OCI-LY1 (cell line): ENCODE measurements around the gene ADAMTS15.

Experiments
- H2AFZ ChIP-seq: fragments of 200-600 bp; sonication (generic), shearing (Covaris generic); 2 replicates; pipeline ENCODE4 v1.6.0; 2014; ENCODE audit warnings: antibody characterized with exemption, mild to moderate bottlenecking, low read length
- H3F3A ChIP-seq: fragments of 200-600 bp; sonication (generic), shearing (Covaris generic); 2 replicates; pipeline ENCODE4 v1.6.0; 2014; ENCODE audit warnings: mild to moderate bottlenecking, antibody characterized with exemption, low read length, moderate library complexity; ENCODE audit not compliant: insufficient read depth
- H3K27ac ChIP-seq: fragments of 200-600 bp; sonication (generic); 2 replicates; pipeline ENCODE4 v1.5.1; 2014; ENCODE audit warnings: low read length, mixed run types, mild to moderate bottlenecking, low read depth; ENCODE audit not compliant: poor library complexity, severe bottlenecking
- H3K27me3 ChIP-seq: fragments of 200-600 bp; sonication (generic); 2 replicates; pipeline ENCODE4 v1.6.0; 2014; ENCODE audit warnings: antibody characterized with exemption, mild to moderate bottlenecking, low read length, moderate library complexity; ENCODE audit not compliant: insufficient read depth
- H3K36me3 ChIP-seq: fragments of 200-600 bp; sonication (generic); 2 replicates; pipeline ENCODE4 v1.6.1; 2014; ENCODE audit warnings: mild to moderate bottlenecking, antibody characterized with exemption, low read length, moderate library complexity, mixed read lengths; ENCODE audit not compliant: insufficient read depth
- H3K4me1 ChIP-seq: fragments of 200-600 bp; sonication (generic); 2 replicates; pipeline ENCODE4 v1.5.1; 2014; ENCODE audit warnings: mild to moderate bottlenecking, low read length, moderate library complexity; ENCODE audit not compliant: insufficient read depth, severe bottlenecking
- H3K4me2 ChIP-seq: fragments of 200-600 bp; sonication (generic), shearing (Covaris generic); 2 replicates; pipeline ENCODE4 v1.6.1; 2014; ENCODE audit warnings: low read length
- H3K4me3 ChIP-seq: fragments of 200-600 bp; sonication (generic); 2 replicates; pipeline ENCODE4 v1.5.1; 2014; ENCODE audit warnings: low read length, low read depth, mild to moderate bottlenecking, mixed read lengths; ENCODE audit not compliant: poor library complexity, severe bottlenecking
- H3K79me2 ChIP-seq: fragments of 200-600 bp; shearing (Covaris generic); 2 replicates; pipeline ENCODE4 v1.6.1; 2016; ENCODE audit warnings: mixed run types, low read length, mixed read lengths; ENCODE audit not compliant: insufficient read depth
- H3K9ac ChIP-seq: fragments of 200-600 bp; sonication (generic), shearing (Covaris generic); 2 replicates; pipeline ENCODE4 v1.6.1; 2014; ENCODE audit warnings: mild to moderate bottlenecking, low read length, mixed read lengths
- H3K9me2 ChIP-seq: fragments of 200-600 bp; sonication (generic), shearing (Covaris generic); 2 replicates; pipeline ENCODE4 v1.6.1; 2014; ENCODE audit warnings: low read depth, mild to moderate bottlenecking, low read length, mixed read lengths
- H3K9me3 ChIP-seq: fragments of 200-600 bp; shearing (Covaris generic); 2 replicates; pipeline ENCODE4 v1.6.1; 2014; ENCODE audit warnings: low read length, mixed read lengths
- H4K20me1 ChIP-seq: fragments of 200-600 bp; sonication (generic), shearing (Covaris generic); 2 replicates; pipeline ENCODE4 v1.6.0; 2016; ENCODE audit warnings: mild to moderate bottlenecking, low read length; ENCODE audit not compliant: insufficient read depth
- CTCF ChIP-seq: fragments of 200-600 bp; sonication (generic), shearing (Covaris generic); IDR thresholded peaks from 2 replicates; pipeline ENCODE4 v1.5.1; 2017; ENCODE audit warnings: mild to moderate bottlenecking, antibody characterized with exemption, low read length, moderate library complexity, mixed read lengths
- EZH2 ChIP-seq: fragments of 200-600 bp; sonication (generic), shearing (Covaris generic); IDR thresholded peaks from 2 replicates; pipeline ENCODE4 v1.8.0; 2017; ENCODE audit warnings: borderline replicate concordance, mixed run types, mild to moderate bottlenecking, antibody characterized with exemption, low read length, moderate library complexity, mixed read lengths

Gene ADAMTS15

GRCh38 chr11:130426223-130426836 is 22.1 kb upstream of the ADAMTS15 start:
- H2AFZ ChIP-seq, result no peak overlapping the region

GRCh38 chr11:130426837-130427341 is 21.6 kb upstream of the ADAMTS15 start:
- Histone ChIP-seq H3K9ac (no peak overlapping the region), H2AFZ (no peak overlapping the region), H3K9me3 (no peaks in the 10 kb centered on the region), H3K4me2 (no peak overlapping the region), H3K9me2 (no peaks in the 10 kb centered on the region), H3K79me2 (no peaks in the 10 kb centered on the region), H3K4me1 (no peaks in the 10 kb centered on the region), H3K27me3 (no peaks in the 10 kb centered on the region), H3K27ac (no peak overlapping the region), H3F3A (no peaks in the 10 kb centered on the region), H4K20me1 (no peaks in the 10 kb centered on the region), H3K4me3 (no peak overlapping the region), H3K36me3 (no peaks in the 10 kb centered on the region)
- TF ChIP-seq CTCF, result no peak
- no peak for TF ChIP-seq EZH2

More at GRCh38 chr11:130426223-130426836, 22.1 kb upstream of the ADAMTS15 start:
- no peaks in the 10 kb centered on the region for H3K4me1 ChIP-seq
- H3K27me3 ChIP-seq, result no peaks in the 10 kb centered on the region
- H3K9me3 ChIP-seq, result no peaks in the 10 kb centered on the region
- H3F3A ChIP-seq, result no peaks in the 10 kb centered on the region
- H4K20me1 ChIP-seq, result no peaks in the 10 kb centered on the region
- H3K4me2 ChIP-seq, result no peak overlapping the region
- no peaks in the 10 kb centered on the region for H3K36me3 ChIP-seq
- no peak overlapping the region for H3K27ac ChIP-seq
- H3K9ac ChIP-seq, result no peak overlapping the region
- H3K4me3 ChIP-seq, result no peak overlapping the region
- H3K9me2 ChIP-seq, result no peaks in the 10 kb centered on the region
- TF ChIP-seq CTCF, result no peak
- no peak for TF ChIP-seq EZH2
- no peaks in the 10 kb centered on the region for H3K79me2 ChIP-seq

- no peaks in the 10 kb centered on the region for H3K9me2 ChIP-seq
- no peaks in the 10 kb centered on the region for H3K9me3 ChIP-seq
- H3K4me2 ChIP-seq, result no peak overlapping the region
- no peak overlapping the region for H3K4me3 ChIP-seq
- no peak overlapping the region for H3K9ac ChIP-seq
- no peaks in the 10 kb centered on the region for H3K27me3 ChIP-seq
- H2AFZ ChIP-seq, result no peak overlapping the region
- TF ChIP-seq EZH2, result no peak
- no peak for TF ChIP-seq CTCF
- H3F3A ChIP-seq, result no peaks in the 10 kb centered on the region
- H3K27ac ChIP-seq, result no peak overlapping the region
- no peaks in the 10 kb centered on the region for H3K79me2 ChIP-seq
- H3K4me1 ChIP-seq, result no peaks in the 10 kb centered on the region
- no peaks in the 10 kb centered on the region for H3K36me3 ChIP-seq
- H4K20me1 ChIP-seq, result no peaks in the 10 kb centered on the region
Measured at GRCh38 chr11:130427581-130428315, 20.7 kb upstream of the ADAMTS15 start.
